ENCODE data around the gene IMMP2L. TPM values are rescaled to one million over a fixed set of nuclear protein-coding genes. Genes with fewer than 3 reads are reported as not detected.

Gene IMMP2L
- total and polyA plus RNA-seq, 2 of the 13 experiments (the other 11 are each of a cell fraction or from before 2014, with no cell fraction given) = 7.8 to 16.9 TPM

DNA sequence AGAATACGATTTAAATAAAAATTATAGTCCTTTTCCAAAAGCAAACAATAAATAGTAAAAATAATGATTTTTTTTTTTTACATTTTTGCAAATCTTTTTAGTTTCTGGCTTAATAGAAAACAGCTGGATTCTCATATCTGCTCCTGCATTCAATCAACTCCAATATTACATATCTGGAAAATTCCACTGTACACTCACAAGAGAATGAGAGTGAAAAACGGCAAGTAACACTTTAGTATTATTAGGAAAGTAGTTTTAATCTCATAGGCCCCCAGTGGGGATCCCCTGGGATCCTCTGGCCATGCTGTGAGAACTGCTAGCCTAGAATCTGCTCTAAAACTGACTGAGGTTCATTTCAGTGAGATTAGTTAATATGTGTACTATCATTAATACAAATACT, 599.9 kb downstream of the IMMP2L start:
- Histone ChIP-seq H3K27me3 (ENCODE audit: control insufficient read depth in 1 of 2, insufficient read depth in 2 of 2, low read length in 2 of 2) (no peaks in the 10 kb centered on the region), H4K20me1 (ENCODE audit: insufficient read depth, low read length) (no peaks in the 10 kb centered on the region), H3K4me1 (ENCODE audit: insufficient read depth, low read length) (no peaks in the 10 kb centered on the region), H3K9ac (ENCODE audit: insufficient read depth, low read depth, low read length) (no peak overlapping the region), H3K9me3 (ENCODE audit: low read length) (no peaks in the 10 kb centered on the region), H2AFZ (ENCODE audit: low read length) (no peak overlapping the region), H3K27ac (ENCODE audit: extremely low read length, insufficient read depth, low read length) (no peak overlapping the region), H3K4me2 (ENCODE audit: low read depth, low read length) (no peak overlapping the region), H3K4me3 (replicated peaks in 1 of 3; ENCODE audit: insufficient read depth in 1 of 3, low read depth in 2 of 3, low read length in 3 of 3) (no peak overlapping the region), H3K79me2 (ENCODE audit: insufficient read depth, low read length) (no peaks in the 10 kb centered on the region), H3K36me3 (replicated peaks in 1 of 2; ENCODE audit: control insufficient read depth in 1 of 2, insufficient read depth in 2 of 2, low read length in 2 of 2) (no peaks in the 10 kb centered on the region)
- ATAC-seq = no peak
- TF ChIP-seq CENPT (CRISPR knock-in tag; IDR thresholded peaks at IDR 0.05; ENCODE audit: low read depth) = no peak
- TF ChIP-seq, protein P1, sequence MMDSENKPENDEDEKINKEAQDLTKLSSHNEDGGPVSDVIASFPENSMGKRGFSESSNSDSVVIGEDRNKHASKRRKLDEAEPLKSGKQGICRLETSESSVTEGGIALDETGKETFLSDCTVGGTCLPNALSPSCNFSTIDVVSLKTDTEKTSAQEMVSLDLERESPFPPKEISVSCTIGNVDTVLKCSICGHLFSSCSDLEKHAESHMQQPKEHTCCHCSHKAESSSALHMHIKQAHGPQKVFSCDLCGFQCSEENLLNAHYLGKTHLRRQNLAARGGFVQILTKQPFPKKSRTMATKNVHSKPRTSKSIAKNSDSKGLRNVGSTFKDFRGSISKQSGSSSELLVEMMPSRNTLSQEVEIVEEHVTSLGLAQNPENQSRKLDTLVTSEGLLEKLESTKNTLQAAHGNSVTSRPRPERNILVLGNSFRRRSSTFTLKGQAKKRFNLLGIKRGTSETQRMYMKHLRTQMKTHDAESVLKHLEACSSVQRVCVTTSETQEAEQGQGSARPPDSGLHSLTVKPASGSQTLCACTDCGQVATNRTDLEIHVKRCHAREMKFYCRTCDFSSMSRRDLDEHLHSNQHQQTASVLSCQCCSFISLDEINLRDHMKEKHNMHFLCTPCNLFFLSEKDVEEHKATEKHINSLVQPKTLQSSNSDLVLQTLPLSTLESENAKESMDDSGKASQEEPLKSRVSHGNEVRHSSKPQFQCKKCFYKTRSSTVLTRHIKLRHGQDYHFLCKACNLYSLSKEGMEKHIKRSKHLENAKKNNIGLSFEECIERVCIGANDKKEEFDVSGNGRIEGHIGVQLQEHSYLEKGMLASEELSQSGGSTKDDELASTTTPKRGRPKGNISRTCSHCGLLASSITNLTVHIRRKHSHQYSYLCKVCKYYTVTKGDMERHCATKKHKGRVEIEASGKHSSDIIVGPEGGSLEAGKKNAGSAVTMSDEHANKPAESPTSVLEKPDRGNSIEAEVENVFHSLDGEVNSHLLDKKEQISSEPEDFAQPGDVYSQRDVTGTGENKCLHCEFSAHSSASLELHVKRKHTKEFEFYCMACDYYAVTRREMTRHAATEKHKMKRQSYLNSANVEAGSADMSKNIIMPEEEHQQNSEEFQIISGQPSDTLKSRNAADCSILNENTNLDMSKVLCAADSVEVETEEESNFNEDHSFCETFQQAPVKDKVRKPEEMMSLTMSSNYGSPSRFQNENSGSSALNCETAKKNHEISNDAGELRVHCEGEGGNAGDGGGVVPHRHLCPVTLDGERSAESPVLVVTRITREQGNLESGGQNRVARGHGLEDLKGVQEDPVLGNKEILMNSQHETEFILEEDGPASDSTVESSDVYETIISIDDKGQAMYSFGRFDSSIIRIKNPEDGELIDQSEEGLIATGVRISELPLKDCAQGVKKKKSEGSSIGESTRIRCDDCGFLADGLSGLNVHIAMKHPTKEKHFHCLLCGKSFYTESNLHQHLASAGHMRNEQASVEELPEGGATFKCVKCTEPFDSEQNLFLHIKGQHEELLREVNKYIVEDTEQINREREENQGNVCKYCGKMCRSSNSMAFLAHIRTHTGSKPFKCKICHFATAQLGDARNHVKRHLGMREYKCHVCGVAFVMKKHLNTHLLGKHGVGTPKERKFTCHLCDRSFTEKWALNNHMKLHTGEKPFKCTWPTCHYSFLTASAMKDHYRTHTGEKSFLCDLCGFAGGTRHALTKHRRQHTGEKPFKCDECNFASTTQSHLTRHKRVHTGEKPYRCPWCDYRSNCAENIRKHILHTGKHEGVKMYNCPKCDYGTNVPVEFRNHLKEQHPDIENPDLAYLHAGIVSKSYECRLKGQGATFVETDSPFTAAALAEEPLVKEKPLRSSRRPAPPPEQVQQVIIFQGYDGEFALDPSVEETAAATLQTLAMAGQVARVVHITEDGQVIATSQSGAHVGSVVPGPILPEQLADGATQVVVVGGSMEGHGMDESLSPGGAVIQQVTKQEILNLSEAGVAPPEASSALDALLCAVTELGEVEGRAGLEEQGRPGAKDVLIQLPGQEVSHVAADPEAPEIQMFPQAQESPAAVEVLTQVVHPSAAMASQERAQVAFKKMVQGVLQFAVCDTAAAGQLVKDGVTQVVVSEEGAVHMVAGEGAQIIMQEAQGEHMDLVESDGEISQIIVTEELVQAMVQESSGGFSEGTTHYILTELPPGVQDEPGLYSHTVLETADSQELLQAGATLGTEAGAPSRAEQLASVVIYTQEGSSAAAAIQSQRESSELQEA (CRISPR knock-in tag; IDR thresholded peaks at IDR 0.05; ENCODE audit: not compliant biosample characterization) = no peak
- no peak for TF ChIP-seq ZNF781 (CRISPR knock-in tag; IDR thresholded peaks at IDR 0.05; ENCODE audit: borderline replicate concordance, not compliant biosample characterization)
- no peak for TF ChIP-seq GZF1 (CRISPR knock-in tag; IDR thresholded peaks at IDR 0.05)
- TF ChIP-seq, protein P2, sequence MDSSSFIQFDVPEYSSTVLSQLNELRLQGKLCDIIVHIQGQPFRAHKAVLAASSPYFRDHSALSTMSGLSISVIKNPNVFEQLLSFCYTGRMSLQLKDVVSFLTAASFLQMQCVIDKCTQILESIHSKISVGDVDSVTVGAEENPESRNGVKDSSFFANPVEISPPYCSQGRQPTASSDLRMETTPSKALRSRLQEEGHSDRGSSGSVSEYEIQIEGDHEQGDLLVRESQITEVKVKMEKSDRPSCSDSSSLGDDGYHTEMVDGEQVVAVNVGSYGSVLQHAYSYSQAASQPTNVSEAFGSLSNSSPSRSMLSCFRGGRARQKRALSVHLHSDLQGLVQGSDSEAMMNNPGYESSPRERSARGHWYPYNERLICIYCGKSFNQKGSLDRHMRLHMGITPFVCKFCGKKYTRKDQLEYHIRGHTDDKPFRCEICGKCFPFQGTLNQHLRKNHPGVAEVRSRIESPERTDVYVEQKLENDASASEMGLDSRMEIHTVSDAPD (CRISPR knock-in tag; IDR thresholded peaks at IDR 0.05) = no peak
- TF ChIP-seq RFX5 (IDR thresholded peaks at IDR 0.05; ENCODE audit: low read depth, low read length) = no peak
- TF ChIP-seq GTF2F1 (IDR thresholded peaks at IDR 0.05; ENCODE audit: low read length) = no peak
- no peak for TF ChIP-seq ZBTB7B (CRISPR knock-in tag; IDR thresholded peaks at IDR 0.05)
- no peak for TF ChIP-seq KLF15 (CRISPR knock-in tag; IDR thresholded peaks at IDR 0.05; ENCODE audit: borderline replicate concordance)
- TF ChIP-seq ZNF567 (CRISPR knock-in tag; IDR thresholded peaks at IDR 0.05; ENCODE audit: borderline replicate concordance) = no peak
- TF ChIP-seq ZMYM4 (CRISPR knock-in tag; IDR thresholded peaks at IDR 0.05) = no peak
- TF ChIP-seq HHEX (CRISPR knock-in tag; IDR thresholded peaks at IDR 0.05) = no peak
- no peak for DNase-seq (ENCODE audit: low spot score)
- no TSS peak for BruUV-seq (replicated peaks)
- ChIA-PET POLR2A (no interaction called here), CTCF (ENCODE audit: low intra/inter-chr PET ratio, low total read pairs) (no interaction called here)
- no peak for FAIRE-seq
- 54% methylated on average over 2 of the region's 2 CpGs for WGBS (ENCODE audit: low lambda C conversion rate)
- in situ Hi-C loops (cut with HindIII; ENCODE audit: extremely low pct_ligation_motif_present, low pct_unique_long_range_greater_than_20kb) (no loop called here), intact Hi-C loops (cut with micrococcal nuclease; ENCODE audit: unreplicated experiment) (no loop called here)

Measured in HepG2 (cell line).